Fibroblast of lung (primary cell): ENCODE data around the gene WNT8A. TPM values are rescaled to one million over a fixed set of nuclear protein-coding genes. Genes with fewer than 3 reads are reported as not detected.

Experiments
- DNase-seq, 2 donors: peaks; one replicate each; pipeline versions ENCODE4 v3.0.0 to v3.0.0-alpha.2; 2010; ENCODE audit warnings: low read depth in 2 of 2
- H2AFZ ChIP-seq: 2 replicates; pipeline ENCODE4 v1.5.1; 2012; ENCODE audit warnings: low read length, control low read depth, inconsistent platforms
- H3K27ac ChIP-seq: 2 replicates; pipeline ENCODE4 v1.5.1; 2011; ENCODE audit warnings: low read length, control low read depth; ENCODE audit not compliant: insufficient read depth
- H3K27me3 ChIP-seq: 2 replicates; pipeline ENCODE4 v1.5.1; 2011; ENCODE audit warnings: mild to moderate bottlenecking, low read length; ENCODE audit not compliant: control insufficient read depth, insufficient read depth
- H3K36me3 ChIP-seq: 2 replicates; pipeline ENCODE4 v1.5.1; 2011; ENCODE audit warnings: low read length; ENCODE audit not compliant: control insufficient read depth, insufficient read depth
- H3K4me1 ChIP-seq: 2 replicates; pipeline ENCODE4 v1.5.1; 2011; ENCODE audit warnings: low read length; ENCODE audit not compliant: control insufficient read depth, insufficient read depth; ENCODE audit errors: extremely low read depth
- H3K4me2 ChIP-seq: 2 replicates; pipeline ENCODE4 v1.5.1; 2011; ENCODE audit warnings: low read length, control low read depth; ENCODE audit not compliant: insufficient read depth; ENCODE audit errors: extremely low read depth
- H3K4me3 ChIP-seq, 4 experiments: fragments of 200-600 bp in 1 of 4; sonication (generic) in 1 of 4; replicated peaks in 1 of 4; 2 replicates each; pipeline ENCODE4 v1.5.1; 2011 to 2016; ENCODE audit warnings: low read length in 4 of 4, low read depth in 3 of 4, mild to moderate bottlenecking in 3 of 4, control low read depth in 2 of 4, inconsistent platforms in 1 of 4, mixed read lengths in 1 of 4; ENCODE audit not compliant: insufficient read depth in 1 of 4; ENCODE audit errors: control extremely low read depth in 1 of 4
- H3K79me2 ChIP-seq: 2 replicates; pipeline ENCODE4 v1.5.1; 2012; ENCODE audit warnings: mild to moderate bottlenecking, low read length, inconsistent platforms; ENCODE audit not compliant: control insufficient read depth, insufficient read depth
- H3K9ac ChIP-seq: 2 replicates; pipeline ENCODE4 v1.5.1; 2011; ENCODE audit warnings: mild to moderate bottlenecking, low read length, control low read depth; ENCODE audit not compliant: insufficient read depth
- H3K9me3 ChIP-seq: 2 replicates; pipeline ENCODE4 v1.5.1; 2012; ENCODE audit warnings: low read depth, low read length; ENCODE audit not compliant: control insufficient read depth, insufficient read depth
- H4K20me1 ChIP-seq: 2 replicates; pipeline ENCODE4 v1.5.1; 2011; ENCODE audit warnings: low read length; ENCODE audit not compliant: control insufficient read depth, insufficient read depth; ENCODE audit errors: extremely low read depth
- CTCF ChIP-seq, 2 donors: IDR thresholded peaks in 1 of 2; conservative IDR thresholded peaks in 1 of 2; 1 replicate in 1 of 2; 2 replicates in 1 of 2; pipeline ENCODE4 v1.5.1; 2011 to 2012; ENCODE audit warnings: low read length in 2 of 2, control low read depth in 1 of 2, inconsistent platforms in 1 of 2, low read depth in 1 of 2, mild to moderate bottlenecking in 1 of 2
- EZH2 ChIP-seq: IDR thresholded peaks from 2 replicates; pipeline ENCODE4 v1.5.1; 2012; ENCODE audit warnings: low read length, control low read depth, mild to moderate bottlenecking; ENCODE audit errors: missing control alignments
- polyA plus RNA-seq, 2 donors: library from polyadenylated mRNA; depleted of rRNA in 1 of 2; stranded (reverse) in 1 of 2; unstranded in 1 of 2; fragments of >200 nt; gene quantifications; 2 replicates each; pipeline ENCODE4 v1.2.1, GENCODE V29; 2011 to 2012; ENCODE audit warnings: missing spikeins in 1 of 2
- total RNA-seq: library from RNA; depleted of rRNA; stranded (reverse); fragments of >200 nt; gene quantifications from 2 replicates; pipeline ENCODE4 v1.2.1, GENCODE V29; 2014

WNT8A gene
- total and polyA plus RNA-seq, 2 donors (not counting 1 experiment from before 2014, with no cell fraction given) = not detected

- TF ChIP-seq CTCF (conservative IDR thresholded peaks at IDR 0.05 in 1 of 2, IDR thresholded peaks at IDR 0.05 in 1 of 2; ENCODE audit: low read depth in 1 of 2, low read length in 2 of 2) = no peak
- TF ChIP-seq EZH2 = no peak
- DNase-seq = no peak
- Histone ChIP-seq H3K9me3 (no peaks in the 10 kb centered on the region), H3K4me3 (no peak overlapping the region), H3K79me2 (no peaks in the 10 kb centered on the region), H3K27ac (no peak overlapping the region), H3K27me3 (peaks cover 4% of the 10 kb centered on the region), H2AFZ (no peak overlapping the region), H4K20me1 (no peaks in the 10 kb centered on the region), H3K4me2 (no peak overlapping the region), H3K9ac (no peak overlapping the region), H3K36me3 (no peaks in the 10 kb centered on the region), H3K4me1 (no peaks in the 10 kb centered on the region)
Observed at GRCh38 chr5:138102454-138103318, 18.9 kb downstream of the WNT8A start.

- Histone ChIP-seq H4K20me1 (no peaks in the 10 kb centered on the region), H3K9me3 (no peaks in the 10 kb centered on the region), H3K27ac (no peak overlapping the region), H3K4me1 (no peaks in the 10 kb centered on the region), H3K36me3 (no peaks in the 10 kb centered on the region), H3K79me2 (no peaks in the 10 kb centered on the region), H2AFZ (no peak overlapping the region), H3K9ac (no peak overlapping the region), H3K4me2 (no peak overlapping the region), H3K4me3 (no peak overlapping the region), H3K27me3 (peaks cover 4% of the 10 kb centered on the region)
- TF ChIP-seq EZH2 (no peak), CTCF (conservative IDR thresholded peaks at IDR 0.05 in 1 of 2, IDR thresholded peaks at IDR 0.05 in 1 of 2; ENCODE audit: low read depth in 1 of 2, low read length in 2 of 2) (no peak)
- DNase-seq = no peak
Observed at GRCh38 chr5:138103319-138103637, 19.4 kb downstream of the WNT8A start.

DNA sequence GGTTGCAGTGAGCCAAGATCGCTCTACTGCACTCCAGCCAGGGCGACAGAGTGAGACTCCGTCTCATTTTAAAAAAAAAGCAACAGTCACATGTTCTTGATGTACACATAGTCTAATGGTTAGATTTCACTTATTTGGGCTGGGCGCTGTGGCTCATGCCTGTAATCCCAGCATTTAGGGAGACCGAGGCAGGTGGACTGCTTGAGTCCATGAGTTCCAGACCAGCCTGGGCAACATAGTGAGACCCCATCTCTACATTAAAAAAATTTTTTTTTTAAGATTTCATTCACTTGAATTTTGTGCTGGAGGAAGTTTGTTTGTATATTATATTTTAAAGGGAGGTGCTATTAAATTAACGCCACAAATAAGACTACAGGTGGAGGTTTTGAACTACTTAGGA, 21.9 kb downstream of the WNT8A start:
- no peaks in the 10 kb centered on the region for H3K36me3 ChIP-seq
- H3K9ac ChIP-seq = no peak overlapping the region
- TF ChIP-seq EZH2 = no peak
- TF ChIP-seq CTCF (conservative IDR thresholded peaks at IDR 0.05 in 1 of 2, IDR thresholded peaks at IDR 0.05 in 1 of 2; ENCODE audit: low read depth in 1 of 2, low read length in 2 of 2) = no peak
- no peak for DNase-seq
- H3K4me2 ChIP-seq = no peak overlapping the region
- no peaks in the 10 kb centered on the region for H4K20me1 ChIP-seq
- no peak overlapping the region for H3K4me3 ChIP-seq
- no peaks in the 10 kb centered on the region for H3K9me3 ChIP-seq
- no peaks in the 10 kb centered on the region for H3K27me3 ChIP-seq
- H3K79me2 ChIP-seq = no peaks in the 10 kb centered on the region
- H2AFZ ChIP-seq = no peak overlapping the region
- H3K4me1 ChIP-seq = no peaks in the 10 kb centered on the region
- H3K27ac ChIP-seq = no peak overlapping the region
